Ishikawa (cell line): ENCODE data around the gene CD9.

ENCODE experiments used
- EGR1 ChIP-seq: IDR thresholded peaks from 2 replicates; pipeline ENCODE4 v1.6.1; 2012
- EP300 ChIP-seq: IDR thresholded peaks from 2 replicates; pipeline ENCODE4 v1.6.1; 2012; ENCODE audit warnings: borderline replicate concordance
- RAD21 ChIP-seq: IDR thresholded peaks from 2 replicates; pipeline ENCODE4 v1.6.1; 2012; ENCODE audit warnings: low read depth
- TAF1 ChIP-seq: IDR thresholded peaks from 2 replicates; pipeline ENCODE4 v1.6.1; 2012; ENCODE audit warnings: low read depth, mild to moderate bottlenecking
- ZBTB7A ChIP-seq: IDR thresholded peaks from 2 replicates; pipeline ENCODE4 v1.6.1; 2012; ENCODE audit warnings: low read depth
- TF ChIP-seq, protein P1 (sequence below): IDR thresholded peaks from 2 replicates; pipeline ENCODE4 v1.6.1; 2012; ENCODE audit warnings: low read depth, mild to moderate bottlenecking
- TF ChIP-seq, protein P2 (sequence below): IDR thresholded peaks from 2 replicates; pipeline ENCODE4 v1.6.1; 2012

DNA sequence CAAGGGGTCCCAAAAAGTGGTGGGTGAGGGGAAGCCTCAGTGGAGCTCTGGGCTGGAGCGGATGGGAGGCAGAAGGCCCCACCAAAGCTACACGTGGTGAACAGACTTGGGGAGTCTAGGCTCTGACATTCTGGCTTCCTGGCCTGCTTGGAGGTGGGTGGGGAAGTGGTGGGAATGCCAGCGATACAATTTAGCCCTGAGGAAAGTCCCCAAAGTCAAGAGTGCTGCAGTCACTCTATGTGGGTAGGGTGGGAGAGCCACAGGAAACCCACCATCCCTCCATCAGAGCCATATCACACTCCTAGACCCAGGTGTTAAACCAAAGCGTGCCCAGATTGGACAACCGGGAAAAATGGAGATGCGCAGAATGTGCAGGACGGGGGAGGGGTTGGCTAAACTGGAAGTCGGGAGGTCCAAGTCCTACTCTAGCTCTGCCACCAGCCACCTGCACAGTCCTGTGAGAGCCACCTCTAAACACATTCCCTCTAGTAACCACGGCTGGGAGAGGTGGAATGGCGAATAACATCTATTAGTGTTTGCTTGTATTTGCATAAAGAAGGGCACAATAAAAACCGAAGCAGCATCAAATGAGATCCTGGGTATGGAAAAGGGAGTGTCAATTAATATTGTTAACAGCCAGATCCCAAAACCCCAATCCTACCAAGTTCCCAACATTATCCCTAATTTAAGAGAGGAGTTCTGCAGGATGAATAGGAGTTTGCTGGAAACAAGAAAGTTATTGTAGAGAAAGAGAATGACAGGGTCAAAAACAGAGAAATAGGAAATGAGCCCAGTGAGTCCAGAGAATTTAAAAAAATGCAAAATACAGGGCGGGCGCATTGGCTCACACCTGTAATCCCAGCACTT lies 14.0 kb upstream of the CD9 start:
- TF ChIP-seq, protein P1, sequence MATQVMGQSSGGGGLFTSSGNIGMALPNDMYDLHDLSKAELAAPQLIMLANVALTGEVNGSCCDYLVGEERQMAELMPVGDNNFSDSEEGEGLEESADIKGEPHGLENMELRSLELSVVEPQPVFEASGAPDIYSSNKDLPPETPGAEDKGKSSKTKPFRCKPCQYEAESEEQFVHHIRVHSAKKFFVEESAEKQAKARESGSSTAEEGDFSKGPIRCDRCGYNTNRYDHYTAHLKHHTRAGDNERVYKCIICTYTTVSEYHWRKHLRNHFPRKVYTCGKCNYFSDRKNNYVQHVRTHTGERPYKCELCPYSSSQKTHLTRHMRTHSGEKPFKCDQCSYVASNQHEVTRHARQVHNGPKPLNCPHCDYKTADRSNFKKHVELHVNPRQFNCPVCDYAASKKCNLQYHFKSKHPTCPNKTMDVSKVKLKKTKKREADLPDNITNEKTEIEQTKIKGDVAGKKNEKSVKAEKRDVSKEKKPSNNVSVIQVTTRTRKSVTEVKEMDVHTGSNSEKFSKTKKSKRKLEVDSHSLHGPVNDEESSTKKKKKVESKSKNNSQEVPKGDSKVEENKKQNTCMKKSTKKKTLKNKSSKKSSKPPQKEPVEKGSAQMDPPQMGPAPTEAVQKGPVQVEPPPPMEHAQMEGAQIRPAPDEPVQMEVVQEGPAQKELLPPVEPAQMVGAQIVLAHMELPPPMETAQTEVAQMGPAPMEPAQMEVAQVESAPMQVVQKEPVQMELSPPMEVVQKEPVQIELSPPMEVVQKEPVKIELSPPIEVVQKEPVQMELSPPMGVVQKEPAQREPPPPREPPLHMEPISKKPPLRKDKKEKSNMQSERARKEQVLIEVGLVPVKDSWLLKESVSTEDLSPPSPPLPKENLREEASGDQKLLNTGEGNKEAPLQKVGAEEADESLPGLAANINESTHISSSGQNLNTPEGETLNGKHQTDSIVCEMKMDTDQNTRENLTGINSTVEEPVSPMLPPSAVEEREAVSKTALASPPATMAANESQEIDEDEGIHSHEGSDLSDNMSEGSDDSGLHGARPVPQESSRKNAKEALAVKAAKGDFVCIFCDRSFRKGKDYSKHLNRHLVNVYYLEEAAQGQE = no peak
- TF ChIP-seq, protein P2, sequence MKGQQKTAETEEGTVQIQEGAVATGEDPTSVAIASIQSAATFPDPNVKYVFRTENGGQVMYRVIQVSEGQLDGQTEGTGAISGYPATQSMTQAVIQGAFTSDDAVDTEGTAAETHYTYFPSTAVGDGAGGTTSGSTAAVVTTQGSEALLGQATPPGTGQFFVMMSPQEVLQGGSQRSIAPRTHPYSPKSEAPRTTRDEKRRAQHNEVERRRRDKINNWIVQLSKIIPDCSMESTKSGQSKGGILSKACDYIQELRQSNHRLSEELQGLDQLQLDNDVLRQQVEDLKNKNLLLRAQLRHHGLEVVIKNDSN = no peak
- TF ChIP-seq ZBTB7A (no peak), TAF1 (no peak), EP300 (no peak), EGR1 (no peak), RAD21 (no peak)
